GM10266 (cell line): ENCODE results near the gene TEX30.

ENCODE experiments used
- DNase-seq: peaks from one replicate; pipeline ENCODE4 v3.0.0; 2012; ENCODE audit errors: extremely low spot score
- CTCF ChIP-seq: IDR thresholded peaks from 2 replicates; pipeline ENCODE4 v1.5.1; 2012; ENCODE audit warnings: mild to moderate bottlenecking, low read depth; ENCODE audit not compliant: control insufficient read depth, insufficient read depth; ENCODE audit errors: missing control alignments

The TEX30 gene

GRCh38 chr13:102776271-102776670 is 2.7 kb upstream of the TEX30 start:
- no peak for TF ChIP-seq CTCF

GRCh38 chr13:102774591-102775520 is 1.3 kb upstream of the TEX30 start:
- no peak for TF ChIP-seq CTCF
- no peak for DNase-seq

More at GRCh38 chr13:102776271-102776670, 2.7 kb upstream of the TEX30 start:
- DNase-seq = no peak

- no peak for DNase-seq
- no peak for TF ChIP-seq CTCF
Measured at GRCh38 chr13:102774214-102774568, 605 bp upstream of the TEX30 start.

GRCh38 chr13:102772042-102772425 is 1.6 kb downstream of the TEX30 start:
- no peak for DNase-seq
- no peak for TF ChIP-seq CTCF

- TF ChIP-seq CTCF = no peak
Measured at GRCh38 chr13:102771298-102772041, 2.1 kb downstream of the TEX30 start.

GRCh38 chr13:102770435-102770834 is 3.2 kb downstream of the TEX30 start:
- TF ChIP-seq CTCF = no peak
- DNase-seq = no peak

More at GRCh38 chr13:102771298-102772041, 2.1 kb downstream of the TEX30 start:
- DNase-seq = no peak

GRCh38 chr13:102769679-102770078 is 3.9 kb downstream of the TEX30 start:
- no peak for TF ChIP-seq CTCF
- no peak for DNase-seq
